ENCODE results near the gene CDH4. TPM values are rescaled to one million over a fixed set of nuclear protein-coding genes. Genes with fewer than 3 reads are reported as not detected.

CDH4 gene
- total RNA-seq, 1 donor from 2014 or later: 2.9 TPM

- no peak overlapping the region for H3K4me3 ChIP-seq
Measured at GRCh38 chr20:61567204-61567603, 315.1 kb downstream of the CDH4 start.

GRCh38 chr20:61569825-61570224, 317.8 kb downstream of the CDH4 start:
- H3K4me3 ChIP-seq: peak overlapping the region; percentile 21
- peak overlapping the region; percentile 88 for H2AFZ ChIP-seq (replicated peaks)
- no peaks in the 10 kb centered on the region for H3K9me3 ChIP-seq (ENCODE audit: low read depth)
- peaks cover 26% of the 10 kb centered on the region for H3K4me1 ChIP-seq
- peaks cover 5% of the 10 kb centered on the region for H3K9me3 Mint-ChIP-seq
- H3K4me1 Mint-ChIP-seq: peaks cover 46% of the 10 kb centered on the region
- H3K4me2 ChIP-seq: peak overlapping the region; percentile 72
- peaks cover 7% of the 10 kb centered on the region for H3K27me3 Mint-ChIP-seq (ENCODE audit: insufficient read depth, low read depth)
- no peaks in the 10 kb centered on the region for H4K20me1 ChIP-seq (ENCODE audit: low read depth)
- DNase-seq (ENCODE audit: low spot score): peak; percentile 69
- H3K9ac ChIP-seq: no peak overlapping the region
- no peaks in the 10 kb centered on the region for H3K36me3 ChIP-seq
- no peaks in the 10 kb centered on the region for H3K79me2 ChIP-seq (ENCODE audit: low read depth)
- peak overlapping the region; percentile 85 for H3K27ac Mint-ChIP-seq
- TF ChIP-seq CTCF (IDR thresholded peaks at IDR 0.05) (no peak), EZH2 (IDR thresholded peaks at IDR 0.05) (no peak), EZH2phosphoT487 (IDR thresholded peaks at IDR 0.05) (no peak)
- peaks cover 2% of the 10 kb centered on the region for H3K36me3 Mint-ChIP-seq
- H3F3A ChIP-seq (ENCODE audit: low read depth): peaks cover 8% of the 10 kb centered on the region
- H3K27ac ChIP-seq: no peak overlapping the region
- H3K27me3 ChIP-seq: no peaks in the 10 kb centered on the region
- peak overlapping the region; percentile 1 for H3K4me3 Mint-ChIP-seq

More at GRCh38 chr20:61567204-61567603, 315.1 kb downstream of the CDH4 start:
- H3K27me3 ChIP-seq: no peaks in the 10 kb centered on the region
- H2AFZ ChIP-seq (replicated peaks): no peak overlapping the region
- H3K79me2 ChIP-seq (ENCODE audit: low read depth): no peaks in the 10 kb centered on the region
- no peaks in the 10 kb centered on the region for H3K9me3 ChIP-seq (ENCODE audit: low read depth)
- H3K4me3 Mint-ChIP-seq: no peak overlapping the region
- H3K9me3 Mint-ChIP-seq: peaks cover 5% of the 10 kb centered on the region
- TF ChIP-seq CTCF (IDR thresholded peaks at IDR 0.05) (no peak), EZH2 (IDR thresholded peaks at IDR 0.05) (no peak), EZH2phosphoT487 (IDR thresholded peaks at IDR 0.05) (no peak)
- no peak for DNase-seq (ENCODE audit: low spot score)
- peaks cover 38% of the 10 kb centered on the region for H3K4me1 ChIP-seq
- peaks cover 8% of the 10 kb centered on the region for H3F3A ChIP-seq (ENCODE audit: low read depth)
- peaks cover 2% of the 10 kb centered on the region for H3K36me3 Mint-ChIP-seq
- no peak overlapping the region for H3K27ac Mint-ChIP-seq
- no peaks in the 10 kb centered on the region for H4K20me1 ChIP-seq (ENCODE audit: low read depth)
- H3K36me3 ChIP-seq: no peaks in the 10 kb centered on the region
- H3K9ac ChIP-seq: no peak overlapping the region
- no peak overlapping the region for H3K4me2 ChIP-seq
- H3K4me1 Mint-ChIP-seq: peaks cover 48% of the 10 kb centered on the region
- peaks cover 5% of the 10 kb centered on the region for H3K27me3 Mint-ChIP-seq (ENCODE audit: insufficient read depth, low read depth)
- H3K27ac ChIP-seq: no peak overlapping the region

- TF ChIP-seq CTCF (IDR thresholded peaks at IDR 0.05) (no peak), EZH2phosphoT487 (IDR thresholded peaks at IDR 0.05) (no peak), EZH2 (IDR thresholded peaks at IDR 0.05) (no peak)
- Histone ChIP-seq H3K9ac (no peak overlapping the region), H3K36me3 (no peaks in the 10 kb centered on the region), H2AFZ (replicated peaks) (no peak overlapping the region), H3K27ac (no peak overlapping the region), H3K4me2 (peak overlapping the region; percentile 3), H3K9me3 (ENCODE audit: low read depth) (no peaks in the 10 kb centered on the region), H3K79me2 (ENCODE audit: low read depth) (no peaks in the 10 kb centered on the region), H3K4me3 (no peak overlapping the region), H3K4me1 (peaks cover 26% of the 10 kb centered on the region), H3F3A (ENCODE audit: low read depth) (peaks cover 8% of the 10 kb centered on the region), H3K27me3 (no peaks in the 10 kb centered on the region), H4K20me1 (ENCODE audit: low read depth) (no peaks in the 10 kb centered on the region)
- H3K4me1 Mint-ChIP-seq: peaks cover 46% of the 10 kb centered on the region
- peaks cover 3% of the 10 kb centered on the region for H3K9me3 Mint-ChIP-seq
- peaks cover 2% of the 10 kb centered on the region for H3K36me3 Mint-ChIP-seq
- peak overlapping the region; percentile 85 for H3K27ac Mint-ChIP-seq
- DNase-seq (ENCODE audit: low spot score): no peak
- H3K27me3 Mint-ChIP-seq (ENCODE audit: insufficient read depth, low read depth): peaks cover 7% of the 10 kb centered on the region
- H3K4me3 Mint-ChIP-seq: peak overlapping the region; percentile 57
Measured at GRCh38 chr20:61570646-61571195, 318.7 kb downstream of the CDH4 start.

All from neural progenitor cell (in vitro differentiated cells).